ENCODE results near the gene ATP1B3. TPM values are rescaled to one million over a fixed set of nuclear protein-coding genes. Genes with fewer than 3 reads are reported as not detected.
A peak's percentile ranks its signal among the peaks of the same experiment; 100 is the strongest.

The ATP1B3 gene
- total RNA-seq, 1 experiment from 2014 or later, result 167 TPM

DNA sequence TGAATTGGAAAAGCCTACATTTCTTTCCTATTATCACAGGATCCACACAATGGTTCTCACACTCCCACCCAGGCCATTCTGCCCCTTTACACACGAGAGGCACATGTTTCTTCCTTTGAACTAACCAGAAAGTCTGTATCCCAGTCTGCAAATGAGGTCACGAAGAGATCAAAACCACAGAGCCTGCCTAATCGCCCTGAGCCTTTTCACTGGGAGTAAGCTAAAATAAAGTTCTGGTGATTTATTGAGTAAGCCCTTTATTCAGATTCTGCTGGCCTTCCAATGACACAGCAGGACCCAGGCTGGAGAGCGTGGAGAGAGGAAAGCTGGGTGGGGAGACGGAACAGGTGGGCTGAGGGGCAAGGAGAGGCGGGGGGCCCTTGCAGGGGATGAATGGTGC lies 78.7 kb downstream of the ATP1B3 start:
- Histone ChIP-seq H3K27ac (ENCODE audit: low read depth, low read length, poor library complexity, severe bottlenecking) (no peak overlapping the region), H3K9me3 (ENCODE audit: low read depth, low read length, poor library complexity, severe bottlenecking) (no peaks in the 10 kb centered on the region), H3K4me1 (ENCODE audit: insufficient read depth, low read length, poor library complexity, severe bottlenecking) (peaks cover 3% of the 10 kb centered on the region), H3K27me3 (replicated peaks; ENCODE audit: insufficient read depth, low read depth, low read length, poor library complexity) (no peaks in the 10 kb centered on the region), H3K36me3 (ENCODE audit: insufficient read depth, low read length, poor library complexity, severe bottlenecking) (no peaks in the 10 kb centered on the region), H3K4me3 (ENCODE audit: low read depth, low read length, poor library complexity, severe bottlenecking) (no peak overlapping the region)
- DNase-seq (ENCODE audit: low spot score), result no peak
- CTCF ChIA-PET, result no interaction called here
- intact Hi-C loops (cut with micrococcal nuclease; ENCODE audit: unreplicated experiment), result no loop called here
- no peak for TF ChIP-seq EZH2 (IDR thresholded peaks at IDR 0.05; ENCODE audit: borderline replicate concordance, low read depth, low read length, poor library complexity, severe bottlenecking)
- TF ChIP-seq, protein P1, sequence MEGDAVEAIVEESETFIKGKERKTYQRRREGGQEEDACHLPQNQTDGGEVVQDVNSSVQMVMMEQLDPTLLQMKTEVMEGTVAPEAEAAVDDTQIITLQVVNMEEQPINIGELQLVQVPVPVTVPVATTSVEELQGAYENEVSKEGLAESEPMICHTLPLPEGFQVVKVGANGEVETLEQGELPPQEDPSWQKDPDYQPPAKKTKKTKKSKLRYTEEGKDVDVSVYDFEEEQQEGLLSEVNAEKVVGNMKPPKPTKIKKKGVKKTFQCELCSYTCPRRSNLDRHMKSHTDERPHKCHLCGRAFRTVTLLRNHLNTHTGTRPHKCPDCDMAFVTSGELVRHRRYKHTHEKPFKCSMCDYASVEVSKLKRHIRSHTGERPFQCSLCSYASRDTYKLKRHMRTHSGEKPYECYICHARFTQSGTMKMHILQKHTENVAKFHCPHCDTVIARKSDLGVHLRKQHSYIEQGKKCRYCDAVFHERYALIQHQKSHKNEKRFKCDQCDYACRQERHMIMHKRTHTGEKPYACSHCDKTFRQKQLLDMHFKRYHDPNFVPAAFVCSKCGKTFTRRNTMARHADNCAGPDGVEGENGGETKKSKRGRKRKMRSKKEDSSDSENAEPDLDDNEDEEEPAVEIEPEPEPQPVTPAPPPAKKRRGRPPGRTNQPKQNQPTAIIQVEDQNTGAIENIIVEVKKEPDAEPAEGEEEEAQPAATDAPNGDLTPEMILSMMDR (conservative IDR thresholded peaks at IDR 0.05; ENCODE audit: low read depth, low read length), result no peak
- POLR2A ChIA-PET (ENCODE audit: low non-redundant PET), result interaction anchor here (0.6 kb wide), 1 partner anchor 263 kb away, joined by 5 read pairs; no protein-coding TSS in a partner anchor
- BruUV-seq (replicated peaks), result no TSS peak

DNA sequence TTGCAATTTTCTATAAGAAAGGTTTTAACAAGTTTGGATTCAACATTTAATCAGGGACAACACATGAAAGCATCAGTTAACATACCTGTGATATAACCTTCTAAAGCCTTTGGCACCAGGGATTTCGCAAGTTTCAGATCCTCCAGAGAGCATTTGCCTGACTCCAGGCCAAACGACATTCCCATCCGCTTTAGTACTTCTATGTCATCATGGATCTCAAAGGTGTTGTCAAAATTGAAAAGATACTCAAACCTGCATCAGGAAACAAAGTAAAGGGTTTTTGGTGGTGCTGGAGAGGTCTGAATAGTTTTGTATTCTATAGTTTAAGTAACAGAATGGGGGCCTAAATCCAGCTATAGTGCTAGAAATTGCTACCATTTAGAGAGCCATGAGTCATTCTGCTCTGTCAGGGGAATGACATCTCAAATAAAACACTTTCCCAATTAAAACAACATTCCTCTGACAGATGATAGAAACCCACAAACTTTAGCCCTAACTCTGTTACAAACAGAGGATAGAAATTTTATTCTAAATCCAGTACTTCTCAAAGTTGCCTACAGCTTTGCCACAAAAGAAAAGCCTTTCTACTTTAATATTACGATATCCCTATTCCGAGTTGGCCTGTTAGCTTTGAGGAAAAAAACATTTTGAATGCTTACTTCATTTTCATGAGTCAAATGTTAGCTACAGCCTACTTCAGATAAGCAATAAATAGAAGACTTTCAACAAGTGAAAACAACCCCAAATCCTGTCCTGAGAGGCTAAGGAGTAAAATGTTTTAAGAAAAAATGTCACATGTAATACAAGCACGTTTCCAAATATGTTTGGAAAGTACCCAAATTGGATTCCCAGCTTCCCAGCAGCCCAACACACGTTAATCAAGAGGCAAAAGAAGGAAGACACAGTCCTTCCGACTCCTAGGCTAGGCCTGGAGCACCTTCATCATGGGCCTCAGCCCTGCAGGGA lies 83.4 kb downstream of the ATP1B3 start:
- TF ChIP-seq EZH2 (IDR thresholded peaks at IDR 0.05; ENCODE audit: borderline replicate concordance, low read depth, low read length, poor library complexity, severe bottlenecking), result no peak
- TF ChIP-seq, protein P1 (conservative IDR thresholded peaks at IDR 0.05; ENCODE audit: low read depth, low read length), result no peak
- no peaks in the 10 kb centered on the region for H3K4me1 ChIP-seq (ENCODE audit: insufficient read depth, low read length, poor library complexity, severe bottlenecking)
- no peak overlapping the region for H3K4me3 ChIP-seq (ENCODE audit: low read depth, low read length, poor library complexity, severe bottlenecking)
- no TSS peak for BruUV-seq (replicated peaks)
- no peaks in the 10 kb centered on the region for H3K9me3 ChIP-seq (ENCODE audit: low read depth, low read length, poor library complexity, severe bottlenecking)
- peak; percentile 50 for DNase-seq (ENCODE audit: low spot score)
- H3K27ac ChIP-seq (ENCODE audit: low read depth, low read length, poor library complexity, severe bottlenecking), result peak overlapping the region; percentile 24
- CTCF ChIA-PET, result no interaction called here
- no peaks in the 10 kb centered on the region for H3K27me3 ChIP-seq (replicated peaks; ENCODE audit: insufficient read depth, low read depth, low read length, poor library complexity)
- peaks cover 6% of the 10 kb centered on the region for H3K36me3 ChIP-seq (ENCODE audit: insufficient read depth, low read length, poor library complexity, severe bottlenecking)
- intact Hi-C loops (cut with micrococcal nuclease; ENCODE audit: unreplicated experiment), result loop anchor here (10.0 kb wide), 1 partner anchor 165 kb away; no protein-coding TSS in a partner anchor
- POLR2A ChIA-PET (ENCODE audit: low non-redundant PET), result no interaction called here

DNA sequence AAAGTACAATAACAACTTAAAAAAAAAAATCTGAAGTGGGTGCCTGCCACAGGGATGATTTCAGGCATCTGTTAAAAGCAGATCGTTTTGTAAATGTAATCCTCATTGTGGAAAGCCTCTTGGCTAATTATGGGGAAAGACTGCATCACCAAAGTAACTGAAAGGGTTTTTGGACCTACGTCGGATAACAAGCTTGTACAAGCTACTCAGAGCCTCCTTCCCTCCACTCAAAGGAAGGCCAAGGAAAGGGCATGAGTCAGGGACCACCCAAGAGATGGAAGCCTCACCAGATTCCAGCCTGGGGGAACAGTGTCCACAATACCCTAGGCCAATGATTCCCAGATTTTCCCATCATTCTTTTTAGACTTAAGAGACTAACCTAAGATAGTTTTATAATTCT lies 84.3 kb downstream of the ATP1B3 start:
- no peak for DNase-seq (ENCODE audit: low spot score)
- no peaks in the 10 kb centered on the region for H3K4me1 ChIP-seq (ENCODE audit: insufficient read depth, low read length, poor library complexity, severe bottlenecking)
- H3K27me3 ChIP-seq (replicated peaks; ENCODE audit: insufficient read depth, low read depth, low read length, poor library complexity), result no peaks in the 10 kb centered on the region
- H3K36me3 ChIP-seq (ENCODE audit: insufficient read depth, low read length, poor library complexity, severe bottlenecking), result peaks cover 6% of the 10 kb centered on the region
- TF ChIP-seq, protein P1 (conservative IDR thresholded peaks at IDR 0.05; ENCODE audit: low read depth, low read length), result no peak
- no peak for TF ChIP-seq EZH2 (IDR thresholded peaks at IDR 0.05; ENCODE audit: borderline replicate concordance, low read depth, low read length, poor library complexity, severe bottlenecking)
- H3K27ac ChIP-seq (ENCODE audit: low read depth, low read length, poor library complexity, severe bottlenecking), result no peak overlapping the region
- ChIA-PET CTCF (no interaction called here), POLR2A (ENCODE audit: low non-redundant PET) (no interaction called here)
- no TSS peak for BruUV-seq (replicated peaks)
- intact Hi-C loops (cut with micrococcal nuclease; ENCODE audit: unreplicated experiment), result loop anchor here (10.0 kb wide), 1 partner anchor 164 kb away; no protein-coding TSS in a partner anchor
- no peak overlapping the region for H3K4me3 ChIP-seq (ENCODE audit: low read depth, low read length, poor library complexity, severe bottlenecking)
- no peaks in the 10 kb centered on the region for H3K9me3 ChIP-seq (ENCODE audit: low read depth, low read length, poor library complexity, severe bottlenecking)
